NOMO-1 (cell line): ENCODE data around the gene HPCAL1.
A peak's percentile ranks its signal among the peaks of the same experiment; 100 is the strongest.
"Not testable (repeated sequence)": the region's sequence is repeated elsewhere in the genome, so short reads cannot be mapped to it uniquely, and the experiment has no call there.

Source experiments
- DNase-seq, 2 experiments: peaks; one replicate each; lab custom pipeline; 2025; ENCODE audit not compliant: unreplicated experiment in 2 of 2; lab: John Stamatoyannopoulos, UW

Gene HPCAL1

GRCh38 chr2:10283106-10284062 is 19.3 kb upstream of the HPCAL1 start:
- DNase-seq: peak; percentile 73 to 87

GRCh38 chr2:10284108-10284870 is 18.4 kb upstream of the HPCAL1 start:
- DNase-seq: no peak

- DNase-seq: peak in 1 of 2 experiments; percentile 64
Measured at GRCh38 chr2:10285191-10285555, 17.5 kb upstream of the HPCAL1 start.

GRCh38 chr2:10285556-10286198 is 17.0 kb upstream of the HPCAL1 start:
- peak; percentile 62 to 64 for DNase-seq

- DNase-seq: no peak
Measured at GRCh38 chr2:10286216-10287037, 16.3 kb upstream of the HPCAL1 start.

- no peak for DNase-seq
Measured at GRCh38 chr2:10287761-10288160, 14.9 kb upstream of the HPCAL1 start.

GRCh38 chr2:10288606-10289005 is 14.1 kb upstream of the HPCAL1 start:
- no peak for DNase-seq

- no peak for DNase-seq
Measured at GRCh38 chr2:10289352-10289751, 13.4 kb upstream of the HPCAL1 start.

- DNase-seq: no peak
Measured at GRCh38 chr2:10289891-10290290, 12.8 kb upstream of the HPCAL1 start.

- not testable (repeated sequence) for DNase-seq
Measured at GRCh38 chr2:10291376-10291775, 11.3 kb upstream of the HPCAL1 start.

GRCh38 chr2:10292033-10292432 is 10.7 kb upstream of the HPCAL1 start:
- no peak for DNase-seq

- no peak for DNase-seq
Measured at GRCh38 chr2:10293603-10294002, 9.1 kb upstream of the HPCAL1 start.

GRCh38 chr2:10294077-10294476 is 8.6 kb upstream of the HPCAL1 start:
- DNase-seq: no peak

GRCh38 chr2:10295649-10296048 is 7.1 kb upstream of the HPCAL1 start:
- DNase-seq: not testable (repeated sequence)

GRCh38 chr2:10296142-10296541 is 6.6 kb upstream of the HPCAL1 start:
- DNase-seq: no peak

GRCh38 chr2:10297191-10297830 is 5.4 kb upstream of the HPCAL1 start:
- DNase-seq: no peak

GRCh38 chr2:10297959-10298531 is 4.7 kb upstream of the HPCAL1 start:
- DNase-seq: peak; percentile 39 to 40

GRCh38 chr2:10298777-10299176 is 3.9 kb upstream of the HPCAL1 start:
- not testable (repeated sequence) for DNase-seq

GRCh38 chr2:10300328-10300920 is 2.3 kb upstream of the HPCAL1 start:
- DNase-seq: no peak
